GM19351 (cell line): Measurements from ENCODE around the gene FBH1.
"Not testable (repeated sequence)": the region's sequence is repeated elsewhere in the genome, so short reads cannot be mapped to it uniquely, and the experiment has no call there.

Experiments used
- ATAC-seq: cut with Tn5 transposase; IDR thresholded peaks from one replicate; pipeline ENCODE4 v1.9.1; 2021; ENCODE audit warnings: mild to moderate bottlenecking, moderate library complexity; ENCODE audit not compliant: unreplicated experiment

The FBH1 gene

GRCh38 chr10:5937016-5937415 lies 47.0 kb downstream of the FBH1 start:
- ATAC-seq, result no peak

GRCh38 chr10:5938291-5938690 lies 48.2 kb downstream of the FBH1 start:
- no peak for ATAC-seq

- ATAC-seq, result no peak
Observed at GRCh38 chr10:5940807-5941218, 50.8 kb downstream of the FBH1 start.

GRCh38 chr10:5941579-5941978 lies 51.5 kb downstream of the FBH1 start:
- no peak for ATAC-seq

GRCh38 chr10:5942001-5942400 lies 52.0 kb downstream of the FBH1 start:
- no peak for ATAC-seq

GRCh38 chr10:5942474-5942873 lies 52.4 kb downstream of the FBH1 start:
- no peak for ATAC-seq

- no peak for ATAC-seq
Observed at GRCh38 chr10:5943536-5943935, 53.5 kb downstream of the FBH1 start.

GRCh38 chr10:5944389-5945189 lies 54.5 kb downstream of the FBH1 start:
- ATAC-seq, result no peak

- ATAC-seq, result no peak
Observed at GRCh38 chr10:5945190-5945509, 55.1 kb downstream of the FBH1 start.

- ATAC-seq, result no peak
Observed at GRCh38 chr10:5945561-5946418, 55.7 kb downstream of the FBH1 start.

- ATAC-seq, result not testable (repeated sequence)
Observed at GRCh38 chr10:5946419-5946775, 56.4 kb downstream of the FBH1 start.

GRCh38 chr10:5946786-5947185 lies 56.7 kb downstream of the FBH1 start:
- no peak for ATAC-seq

GRCh38 chr10:5947471-5948207 lies 57.6 kb downstream of the FBH1 start:
- ATAC-seq, result no peak

- ATAC-seq, result no peak
Observed at GRCh38 chr10:5948208-5948585, 58.2 kb downstream of the FBH1 start.

- ATAC-seq, result no peak
Observed at GRCh38 chr10:5949009-5949759, 59.1 kb downstream of the FBH1 start.

GRCh38 chr10:5951167-5951711 lies 61.2 kb downstream of the FBH1 start:
- ATAC-seq, result no peak

- ATAC-seq, result no peak
Observed at GRCh38 chr10:5951721-5952407, 61.8 kb downstream of the FBH1 start.

- no peak for ATAC-seq
Observed at GRCh38 chr10:5952731-5953385, 62.8 kb downstream of the FBH1 start.

GRCh38 chr10:5953676-5954075 lies 63.6 kb downstream of the FBH1 start:
- no peak for ATAC-seq
